A673 (cell line): ENCODE measurements around the gene TNFRSF18. TPM values are rescaled to one million over a fixed set of nuclear protein-coding genes. Genes with fewer than 3 reads are reported as not detected.

ENCODE experiments used
- BruUV-seq: library from RNA; stranded (reverse); fragments of 400-500 nt; replicated peaks from 2 replicates; lab custom pipeline; 2021; lab: Mats Ljungman, UMichigan
- CTCF ChIA-PET: fragments of 300-600 bp; sonication (Branson Sonifier 250); formaldehyde crosslinking; loops from one replicate; lab custom pipeline; 2022; ENCODE audit warnings: antibody characterized with exemption; lab: Charles Lee
- POLR2A ChIA-PET: fragments of 300-600 bp; sonication (Branson Sonifier 250); formaldehyde crosslinking; loops from one replicate; lab custom pipeline; 2022; ENCODE audit warnings: antibody characterized with exemption; ENCODE audit not compliant: low non-redundant PET; lab: Charles Lee
- DNase-seq: peaks from one replicate; pipeline ENCODE4 v3.0.0-alpha.2; 2015; ENCODE audit warnings: low spot score
- H3K27ac ChIP-seq: fragments of 200-600 bp; sonication (generic); 2 replicates; pipeline ENCODE4 v1.5.1; 2016; ENCODE audit warnings: mixed run types, low read depth, mild to moderate bottlenecking, mixed read lengths, antibody characterized with exemption, low read length; ENCODE audit not compliant: poor library complexity, severe bottlenecking
- H3K27me3 ChIP-seq: fragments of 200-600 bp; sonication (generic); replicated peaks from 2 replicates; pipeline ENCODE4 v1.6.1; 2017; ENCODE audit warnings: mixed run types, low read depth, mild to moderate bottlenecking, mixed read lengths, antibody characterized with exemption, low read length; ENCODE audit not compliant: insufficient read depth, poor library complexity
- H3K36me3 ChIP-seq: fragments of 200-600 bp; sonication (generic); 2 replicates; pipeline ENCODE4 v1.6.1; 2016; ENCODE audit warnings: mixed run types, mild to moderate bottlenecking, mixed read lengths, antibody characterized with exemption, low read length; ENCODE audit not compliant: insufficient read depth, poor library complexity, severe bottlenecking
- H3K4me1 ChIP-seq: fragments of 200-600 bp; sonication (generic); 2 replicates; pipeline ENCODE4 v1.6.1; 2017; ENCODE audit warnings: mixed run types, mild to moderate bottlenecking, mixed read lengths, antibody characterized with exemption, low read length; ENCODE audit not compliant: insufficient read depth, poor library complexity, severe bottlenecking
- H3K4me3 ChIP-seq: fragments of 200-600 bp; sonication (generic); 2 replicates; pipeline ENCODE4 v1.5.1; 2016; ENCODE audit warnings: low read depth, mixed run types, mild to moderate bottlenecking, mixed read lengths, low read length; ENCODE audit not compliant: poor library complexity, severe bottlenecking
- H3K9me3 ChIP-seq: fragments of 200-600 bp; sonication (generic); 2 replicates; pipeline ENCODE4 v1.6.1; 2016; ENCODE audit warnings: mixed run types, low read depth, mild to moderate bottlenecking, mixed read lengths, antibody characterized with exemption, low read length; ENCODE audit not compliant: poor library complexity, severe bottlenecking
- CTCF ChIP-seq: fragments of 300-800, 200-600 bp; sonication (generic); conservative IDR thresholded peaks from 2 replicates; pipeline ENCODE4 v1.5.1; 2017; ENCODE audit warnings: low read depth, mild to moderate bottlenecking, antibody characterized with exemption, low read length, moderate library complexity, mixed read lengths
- EZH2 ChIP-seq: fragments of 200-600 bp; sonication (generic); IDR thresholded peaks from 2 replicates; pipeline ENCODE4 v1.6.1; 2017; ENCODE audit warnings: borderline replicate concordance, low read depth, mild to moderate bottlenecking, mixed read lengths, antibody characterized with exemption, low read length; ENCODE audit not compliant: poor library complexity, severe bottlenecking
- intact Hi-C: fragments of 100-400 bp; cut with micrococcal nuclease; formaldehyde crosslinking; loops from one replicate; pipeline ENCODE4 v1.10.0; 2022; ENCODE audit not compliant: unreplicated experiment
- total RNA-seq: library from RNA; stranded (reverse); gene quantifications from 2 replicates; pipeline ENCODE4 v1.2.3, GENCODE V29; 2021

The TNFRSF18 gene
- total RNA-seq, 1 experiment from 2014 or later, result 0.77 TPM

GRCh38 chr1:1226566-1227362, 20.4 kb upstream of the TNFRSF18 start:
- H3K4me3 ChIP-seq, result no peak overlapping the region
- TF ChIP-seq EZH2 (no peak), CTCF (no peak)
- CTCF ChIA-PET, result no interaction called here
- DNase-seq, result no peak
- H3K27me3 ChIP-seq, result no peaks in the 10 kb centered on the region
- intact Hi-C loops, result no loop called here
- BruUV-seq, result no TSS peak
- no peak overlapping the region for H3K27ac ChIP-seq
- H3K9me3 ChIP-seq, result no peaks in the 10 kb centered on the region
- POLR2A ChIA-PET, result no interaction called here
- H3K4me1 ChIP-seq, result peaks cover 8% of the 10 kb centered on the region
- peaks cover 28% of the 10 kb centered on the region for H3K36me3 ChIP-seq

GRCh38 chr1:1225913-1226312, 19.5 kb upstream of the TNFRSF18 start:
- no TSS peak for BruUV-seq
- Histone ChIP-seq H3K27ac (no peak overlapping the region), H3K4me3 (no peak overlapping the region), H3K27me3 (no peaks in the 10 kb centered on the region), H3K36me3 (peaks cover 31% of the 10 kb centered on the region), H3K9me3 (no peaks in the 10 kb centered on the region), H3K4me1 (peaks cover 8% of the 10 kb centered on the region)
- ChIA-PET POLR2A (no interaction called here), CTCF (no interaction called here)
- no peak for TF ChIP-seq CTCF
- intact Hi-C loops, result no loop called here
- no peak for DNase-seq

- H3K27me3 ChIP-seq, result no peaks in the 10 kb centered on the region
- no peaks in the 10 kb centered on the region for H3K9me3 ChIP-seq
- BruUV-seq, result no TSS peak
- ChIA-PET POLR2A (no interaction called here), CTCF (no interaction called here)
- H3K4me1 ChIP-seq, result peaks cover 4% of the 10 kb centered on the region
- TF ChIP-seq CTCF, result no peak
- TF ChIP-seq EZH2, result no peak
- no peak overlapping the region for H3K27ac ChIP-seq
- peaks cover 31% of the 10 kb centered on the region for H3K36me3 ChIP-seq
- intact Hi-C loops, result no loop called here
- no peak for DNase-seq
- H3K4me3 ChIP-seq, result no peak overlapping the region
These were observed 18.9 kb upstream of the TNFRSF18 start for GRCh38 chr1:1225238-1225845.
